HepG2 (cell line): Measurements from ENCODE around the gene NCBP2. TPM values are rescaled to one million over a fixed set of nuclear protein-coding genes. Genes with fewer than 3 reads are reported as not detected.
A peak's percentile ranks its signal among the peaks of the same experiment; 100 is the strongest.

ENCODE experiments used
- GATAD1 ChIP-seq: IDR thresholded peaks from 2 replicates; pipeline ENCODE4 v1.6.1; 2016; ENCODE audit warnings: missing genetic modification reagents, missing compliant biosample characterization
- HMGA1 ChIP-seq: sonication (generic); formaldehyde crosslinking; conservative IDR thresholded peaks from 2 replicates; pipeline ENCODE4 v1.4.0; 2020; ENCODE audit warnings: missing genetic modification reagents
- IKZF4 ChIP-seq: sonication (generic); formaldehyde crosslinking; IDR thresholded peaks from 2 replicates; pipeline ENCODE4 v1.5.1; 2020; ENCODE audit warnings: borderline replicate concordance, mild to moderate bottlenecking, low read depth, missing genetic modification reagents; ENCODE audit errors: not compliant biosample characterization
- NFYB ChIP-seq: sonication (generic); formaldehyde crosslinking; IDR thresholded peaks from 2 replicates; pipeline ENCODE4 v1.4.0; 2020; ENCODE audit warnings: missing genetic modification reagents
- PTBP1 ChIP-seq: fragments of 200-400 bp; formaldehyde crosslinking; IDR thresholded peaks from 2 replicates; pipeline ENCODE4 v1.6.1; 2018; ENCODE audit warnings: low read length, low read depth; ENCODE audit not compliant: poor library complexity, severe bottlenecking
- RFXANK ChIP-seq: IDR thresholded peaks from 2 replicates; pipeline ENCODE4 v1.6.1; 2016
- SNAI1 ChIP-seq: sonication (generic); formaldehyde crosslinking; IDR thresholded peaks from 2 replicates; pipeline ENCODE4 v1.5.0; 2020; ENCODE audit warnings: mild to moderate bottlenecking, missing genetic modification reagents, borderline replicate concordance
- ZBTB20 ChIP-seq: sonication (generic); formaldehyde crosslinking; IDR thresholded peaks from 2 replicates; pipeline ENCODE4 v1.8.1; 2023; ENCODE audit warnings: missing genetic modification reagents, low read depth, mild to moderate bottlenecking, borderline replicate concordance
- ZBTB38 ChIP-seq: sonication (generic); formaldehyde crosslinking; IDR thresholded peaks from 2 replicates; pipeline ENCODE4 v1.5.1; 2020; ENCODE audit warnings: mild to moderate bottlenecking, missing genetic modification reagents
- ZNF136 ChIP-seq: sonication (generic); formaldehyde crosslinking; IDR thresholded peaks from 2 replicates; pipeline ENCODE4 v1.8.1; 2022; ENCODE audit warnings: low read depth, mild to moderate bottlenecking, moderate library complexity, missing genetic modification reagents
- ZNF260 ChIP-seq: sonication (generic); formaldehyde crosslinking; IDR thresholded peaks from 2 replicates; pipeline ENCODE4 v1.4.0; 2020; ENCODE audit warnings: missing genetic modification reagents, low read depth, mild to moderate bottlenecking, borderline replicate concordance
- ZNF337 ChIP-seq: sonication (generic); formaldehyde crosslinking; IDR thresholded peaks from 2 replicates; pipeline ENCODE4 v1.5.1; 2020; ENCODE audit warnings: missing genetic modification reagents, low read depth, mild to moderate bottlenecking, borderline replicate concordance
- ZNF572 ChIP-seq: sonication (generic); formaldehyde crosslinking; IDR thresholded peaks from 2 replicates; pipeline ENCODE4 v1.5.1; 2020; ENCODE audit warnings: mild to moderate bottlenecking, missing genetic modification reagents
- ZNF605 ChIP-seq: sonication (generic); formaldehyde crosslinking; IDR thresholded peaks from 2 replicates; pipeline ENCODE4 v1.8.0; 2022; ENCODE audit warnings: mild to moderate bottlenecking, missing genetic modification reagents
- polyA plus RNA-seq, 8 experiments: library from polyadenylated mRNA; depleted of rRNA in 3 of 8; stranded (reverse) in 7 of 8; unstranded in 1 of 8; fragments of >200 nt; fragmentation: Illumina TruSeq in 4 of 8; extraction: Trizol in 4 of 8; gene quantifications; 2 replicates each; pipeline versions ENCODE4 v1.2.1 to v1.2.3, GENCODE V29; 2011 to 2016; ENCODE audit warnings: low read depth in 4 of 8, missing spikeins in 1 of 8, mixed read lengths in 1 of 8; ENCODE audit not compliant: insufficient read depth in 1 of 8
- total RNA-seq, 5 experiments: library from RNA; depleted of rRNA; stranded (reverse); fragments of >200 nt; fragmentation: Illumina TruSeq; extraction: Trizol; gene quantifications; 2 replicates each; pipeline ENCODE4 v1.2.3, GENCODE V29; 2016; ENCODE audit warnings: low read depth in 1 of 5
- TF ChIP-seq, protein P1 (sequence below): sonication (generic); formaldehyde crosslinking; IDR thresholded peaks from 2 replicates; pipeline ENCODE4 v1.4.0; 2020; ENCODE audit warnings: missing genetic modification reagents
- TF ChIP-seq, protein P2 (sequence below): sonication (generic); formaldehyde crosslinking; conservative IDR thresholded peaks from 2 replicates; pipeline ENCODE4 v1.8.1; 2023; ENCODE audit warnings: missing genetic modification reagents
- TF ChIP-seq, protein P3 (sequence below): sonication (generic); formaldehyde crosslinking; IDR thresholded peaks from 2 replicates; pipeline ENCODE4 v1.8.1; 2023; ENCODE audit warnings: missing genetic modification reagents, mild to moderate bottlenecking, borderline replicate concordance
- TF ChIP-seq, protein P4 (sequence below): IDR thresholded peaks from 2 replicates; pipeline ENCODE4 v1.6.1; 2012; ENCODE audit warnings: inconsistent platforms
- TF ChIP-seq, protein P5 (sequence below): sonication (generic); formaldehyde crosslinking; IDR thresholded peaks from 2 replicates; pipeline ENCODE4 v1.5.0; 2020; ENCODE audit warnings: mild to moderate bottlenecking, missing genetic modification reagents
- TF ChIP-seq, protein P6 (sequence below): sonication (generic); formaldehyde crosslinking; IDR thresholded peaks from 2 replicates; pipeline ENCODE4 v1.8.1; 2022; ENCODE audit warnings: low read depth, mild to moderate bottlenecking, missing genetic modification reagents

NCBP2 gene
- total and polyA plus RNA-seq, 2 of the 13 experiments (the other 11 are each of a cell fraction or from before 2014, with no cell fraction given) = 58.7 to 95.5 TPM

DNA sequence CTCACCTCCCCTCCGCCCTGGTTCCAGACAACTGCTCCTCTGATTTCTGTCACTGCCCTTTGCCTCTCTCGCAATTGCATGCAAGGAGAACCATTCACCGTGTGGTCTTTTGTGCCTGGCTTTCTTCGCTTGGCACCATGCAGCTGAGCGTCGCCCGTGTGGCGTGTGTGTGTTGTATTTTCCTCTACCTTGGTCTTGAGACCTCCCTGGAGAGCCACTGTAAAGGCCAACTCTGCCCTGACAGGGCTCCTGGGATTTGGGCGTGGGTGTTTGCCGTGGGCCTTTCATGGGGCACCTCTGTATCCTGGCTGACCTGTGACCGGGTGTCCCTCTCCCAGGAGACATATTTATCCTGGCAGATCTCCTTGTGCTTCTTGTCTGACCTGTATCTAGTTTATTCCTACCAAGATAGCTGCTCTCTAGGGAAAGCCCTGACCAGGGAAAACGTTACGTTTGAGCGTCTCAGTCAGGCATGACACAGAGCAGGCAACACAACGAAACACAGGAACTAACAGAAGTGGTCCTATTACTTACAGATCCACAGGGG is 28.3 kb upstream of the NCBP2 start (continued):
- TF ChIP-seq, protein P1, sequence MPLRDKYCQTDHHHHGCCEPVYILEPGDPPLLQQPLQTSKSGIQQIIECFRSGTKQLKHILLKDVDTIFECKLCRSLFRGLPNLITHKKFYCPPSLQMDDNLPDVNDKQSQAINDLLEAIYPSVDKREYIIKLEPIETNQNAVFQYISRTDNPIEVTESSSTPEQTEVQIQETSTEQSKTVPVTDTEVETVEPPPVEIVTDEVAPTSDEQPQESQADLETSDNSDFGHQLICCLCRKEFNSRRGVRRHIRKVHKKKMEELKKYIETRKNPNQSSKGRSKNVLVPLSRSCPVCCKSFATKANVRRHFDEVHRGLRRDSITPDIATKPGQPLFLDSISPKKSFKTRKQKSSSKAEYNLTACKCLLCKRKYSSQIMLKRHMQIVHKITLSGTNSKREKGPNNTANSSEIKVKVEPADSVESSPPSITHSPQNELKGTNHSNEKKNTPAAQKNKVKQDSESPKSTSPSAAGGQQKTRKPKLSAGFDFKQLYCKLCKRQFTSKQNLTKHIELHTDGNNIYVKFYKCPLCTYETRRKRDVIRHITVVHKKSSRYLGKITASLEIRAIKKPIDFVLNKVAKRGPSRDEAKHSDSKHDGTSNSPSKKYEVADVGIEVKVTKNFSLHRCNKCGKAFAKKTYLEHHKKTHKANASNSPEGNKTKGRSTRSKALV (CRISPR knock-in tag) = no peak
- TF ChIP-seq ZBTB20 (CRISPR knock-in tag) = 0 out of 2 replicates have a peak, but pooled peaks have one; percentile 3
- peak; percentile 14; the same call in 1 of the 2 replicates for TF ChIP-seq ZNF605 (CRISPR knock-in tag)
- TF ChIP-seq, protein P2, sequence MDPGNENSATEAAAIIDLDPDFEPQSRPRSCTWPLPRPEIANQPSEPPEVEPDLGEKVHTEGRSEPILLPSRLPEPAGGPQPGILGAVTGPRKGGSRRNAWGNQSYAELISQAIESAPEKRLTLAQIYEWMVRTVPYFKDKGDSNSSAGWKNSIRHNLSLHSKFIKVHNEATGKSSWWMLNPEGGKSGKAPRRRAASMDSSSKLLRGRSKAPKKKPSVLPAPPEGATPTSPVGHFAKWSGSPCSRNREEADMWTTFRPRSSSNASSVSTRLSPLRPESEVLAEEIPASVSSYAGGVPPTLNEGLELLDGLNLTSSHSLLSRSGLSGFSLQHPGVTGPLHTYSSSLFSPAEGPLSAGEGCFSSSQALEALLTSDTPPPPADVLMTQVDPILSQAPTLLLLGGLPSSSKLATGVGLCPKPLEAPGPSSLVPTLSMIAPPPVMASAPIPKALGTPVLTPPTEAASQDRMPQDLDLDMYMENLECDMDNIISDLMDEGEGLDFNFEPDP = 0 out of 2 replicates have a peak, but pooled peaks have one; percentile 13
- TF ChIP-seq, protein P3, sequence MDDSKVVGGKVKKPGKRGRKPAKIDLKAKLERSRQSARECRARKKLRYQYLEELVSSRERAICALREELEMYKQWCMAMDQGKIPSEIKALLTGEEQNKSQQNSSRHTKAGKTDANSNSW (CRISPR knock-in tag) = no peak
- TF ChIP-seq ZNF572 (CRISPR knock-in tag) = 0 out of 2 replicates have a peak, but pooled peaks have one; percentile 32
- TF ChIP-seq NFYB = no peak
- TF ChIP-seq ZBTB38 = peak; percentile 88
- TF ChIP-seq ZNF260 (CRISPR knock-in tag) = no peak
- TF ChIP-seq SNAI1 (CRISPR knock-in tag) = no peak
- no peak for TF ChIP-seq IKZF4 (CRISPR knock-in tag)
- TF ChIP-seq ZNF136 = 0 out of 2 replicates have a peak, but pooled peaks have one; percentile 38
- no peak for TF ChIP-seq PTBP1
- no peak for TF ChIP-seq ZNF337 (CRISPR knock-in tag)
- TF ChIP-seq, protein P4, sequence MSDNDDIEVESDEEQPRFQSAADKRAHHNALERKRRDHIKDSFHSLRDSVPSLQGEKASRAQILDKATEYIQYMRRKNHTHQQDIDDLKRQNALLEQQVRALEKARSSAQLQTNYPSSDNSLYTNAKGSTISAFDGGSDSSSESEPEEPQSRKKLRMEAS = peak; percentile 17; the same call in 1 of the 2 replicates
- no peak for TF ChIP-seq HMGA1
- TF ChIP-seq GATAD1 (CRISPR knock-in tag) = no peak
- TF ChIP-seq, protein P5, sequence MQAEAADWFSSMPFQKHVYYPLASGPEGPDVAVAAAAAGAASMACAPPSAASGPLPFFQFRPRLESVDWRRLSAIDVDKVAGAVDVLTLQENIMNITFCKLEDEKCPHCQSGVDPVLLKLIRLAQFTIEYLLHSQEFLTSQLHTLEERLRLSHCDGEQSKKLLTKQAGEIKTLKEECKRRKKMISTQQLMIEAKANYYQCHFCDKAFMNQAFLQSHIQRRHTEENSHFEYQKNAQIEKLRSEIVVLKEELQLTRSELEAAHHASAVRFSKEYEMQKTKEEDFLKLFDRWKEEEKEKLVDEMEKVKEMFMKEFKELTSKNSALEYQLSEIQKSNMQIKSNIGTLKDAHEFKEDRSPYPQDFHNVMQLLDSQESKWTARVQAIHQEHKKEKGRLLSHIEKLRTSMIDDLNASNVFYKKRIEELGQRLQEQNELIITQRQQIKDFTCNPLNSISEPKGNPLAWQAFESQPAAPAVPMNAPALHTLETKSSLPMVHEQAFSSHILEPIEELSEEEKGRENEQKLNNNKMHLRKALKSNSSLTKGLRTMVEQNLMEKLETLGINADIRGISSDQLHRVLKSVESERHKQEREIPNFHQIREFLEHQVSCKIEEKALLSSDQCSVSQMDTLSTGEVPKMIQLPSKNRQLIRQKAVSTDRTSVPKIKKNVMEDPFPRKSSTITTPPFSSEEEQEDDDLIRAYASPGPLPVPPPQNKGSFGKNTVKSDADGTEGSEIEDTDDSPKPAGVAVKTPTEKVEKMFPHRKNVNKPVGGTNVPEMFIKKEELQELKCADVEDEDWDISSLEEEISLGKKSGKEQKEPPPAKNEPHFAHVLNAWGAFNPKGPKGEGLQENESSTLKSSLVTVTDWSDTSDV = no peak
- no peak for TF ChIP-seq RFXANK (CRISPR knock-in tag)
- TF ChIP-seq, protein P6, sequence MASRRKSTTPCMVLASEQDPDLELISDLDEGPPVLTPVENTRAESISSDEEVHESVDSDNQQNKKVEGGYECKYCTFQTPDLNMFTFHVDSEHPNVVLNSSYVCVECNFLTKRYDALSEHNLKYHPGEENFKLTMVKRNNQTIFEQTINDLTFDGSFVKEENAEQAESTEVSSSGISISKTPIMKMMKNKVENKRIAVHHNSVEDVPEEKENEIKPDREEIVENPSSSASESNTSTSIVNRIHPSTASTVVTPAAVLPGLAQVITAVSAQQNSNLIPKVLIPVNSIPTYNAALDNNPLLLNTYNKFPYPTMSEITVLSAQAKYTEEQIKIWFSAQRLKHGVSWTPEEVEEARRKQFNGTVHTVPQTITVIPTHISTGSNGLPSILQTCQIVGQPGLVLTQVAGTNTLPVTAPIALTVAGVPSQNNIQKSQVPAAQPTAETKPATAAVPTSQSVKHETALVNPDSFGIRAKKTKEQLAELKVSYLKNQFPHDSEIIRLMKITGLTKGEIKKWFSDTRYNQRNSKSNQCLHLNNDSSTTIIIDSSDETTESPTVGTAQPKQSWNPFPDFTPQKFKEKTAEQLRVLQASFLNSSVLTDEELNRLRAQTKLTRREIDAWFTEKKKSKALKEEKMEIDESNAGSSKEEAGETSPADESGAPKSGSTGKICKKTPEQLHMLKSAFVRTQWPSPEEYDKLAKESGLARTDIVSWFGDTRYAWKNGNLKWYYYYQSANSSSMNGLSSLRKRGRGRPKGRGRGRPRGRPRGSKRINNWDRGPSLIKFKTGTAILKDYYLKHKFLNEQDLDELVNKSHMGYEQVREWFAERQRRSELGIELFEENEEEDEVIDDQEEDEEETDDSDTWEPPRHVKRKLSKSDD (CRISPR knock-in tag) = peak; percentile 28; the same call in 1 of the 2 replicates
